SK-N-SH treated with all-trans-retinoic acid at 6 μM for 48 hours (cell line): ENCODE results near the gene NEU4.
A peak's percentile ranks its signal among the peaks of the same experiment; 100 is the strongest.

Experiments
- ATAC-seq: fragments of 200-7000 bp; cut with Tn5 transposase; 3 replicates; pipeline ENCODE4 v1.9.1; 2020; ENCODE audit warnings: mild to moderate bottlenecking, moderate library complexity
- ARNTL ChIP-seq: fragments of 450-650 bp; formaldehyde crosslinking; IDR thresholded peaks from 2 replicates; pipeline ENCODE4 v1.5.0; 2020; ENCODE audit warnings: low read depth, mild to moderate bottlenecking, moderate library complexity, borderline replicate concordance
- CSDC2 ChIP-seq: fragments of 250-450 bp; sonication (Bioruptor Pico); IDR thresholded peaks from 2 replicates; pipeline ENCODE4 v1.5.0; 2020; ENCODE audit warnings: mild to moderate bottlenecking, moderate library complexity
- GLIS3 ChIP-seq: fragments of 250-450 bp; sonication (Bioruptor Pico); IDR thresholded peaks from 2 replicates; pipeline ENCODE4 v1.5.0; 2020; ENCODE audit warnings: mild to moderate bottlenecking, moderate library complexity
- ISL1 ChIP-seq: fragments of 250-450 bp; sonication (Bioruptor Pico); IDR thresholded peaks from 2 replicates; pipeline ENCODE4 v2.1.2; 2022; ENCODE audit warnings: mild to moderate bottlenecking, moderate library complexity
- PPARA ChIP-seq: fragments of 250-450 bp; sonication (Bioruptor Pico); IDR thresholded peaks from 2 replicates; pipeline ENCODE4 v1.5.0; 2020; ENCODE audit warnings: mild to moderate bottlenecking, borderline replicate concordance
- SNAI2 ChIP-seq: fragments of 250-450 bp; sonication (Bioruptor Pico); IDR thresholded peaks from 2 replicates; pipeline ENCODE4 v1.5.0; 2020; ENCODE audit warnings: mild to moderate bottlenecking, moderate library complexity
- ZC3H10 ChIP-seq: fragments of 250-450 bp; sonication (Bioruptor Pico); IDR thresholded peaks from 2 replicates; pipeline ENCODE4 v1.5.1; 2021; ENCODE audit warnings: mild to moderate bottlenecking, moderate library complexity
- ZFP3 ChIP-seq: fragments of 250-450 bp; sonication (Bioruptor Pico); IDR thresholded peaks from 2 replicates; pipeline ENCODE4 v1.5.0; 2020; ENCODE audit warnings: mild to moderate bottlenecking, moderate library complexity
- ZNF8 ChIP-seq: fragments of 450-650 bp; formaldehyde crosslinking; IDR thresholded peaks from 2 replicates; pipeline ENCODE4 v1.5.0; 2020; ENCODE audit warnings: mild to moderate bottlenecking, moderate library complexity
- TF ChIP-seq, protein P1 (sequence below): fragments of 250-450 bp; sonication (Bioruptor Pico); IDR thresholded peaks from 2 replicates; pipeline ENCODE4 v1.5.0; 2020; ENCODE audit warnings: mild to moderate bottlenecking, moderate library complexity
- TF ChIP-seq, protein P2 (sequence below): fragments of 250-450 bp; sonication (Bioruptor Pico); IDR thresholded peaks from 2 replicates; pipeline ENCODE4 v1.5.1; 2021; ENCODE audit warnings: mild to moderate bottlenecking, moderate library complexity
- TF ChIP-seq, protein P3 (sequence below): fragments of 250-450 bp; sonication (Bioruptor Pico); IDR thresholded peaks from 2 replicates; pipeline ENCODE4 v1.5.1; 2020; ENCODE audit warnings: low read depth, mild to moderate bottlenecking, moderate library complexity
- TF ChIP-seq, protein P4 (sequence below): fragments of 250-450 bp; sonication (Bioruptor Pico); IDR thresholded peaks from 2 replicates; pipeline ENCODE4 v1.8.0; 2021; ENCODE audit warnings: low read depth, mild to moderate bottlenecking, moderate library complexity, borderline replicate concordance

NEU4 gene

DNA sequence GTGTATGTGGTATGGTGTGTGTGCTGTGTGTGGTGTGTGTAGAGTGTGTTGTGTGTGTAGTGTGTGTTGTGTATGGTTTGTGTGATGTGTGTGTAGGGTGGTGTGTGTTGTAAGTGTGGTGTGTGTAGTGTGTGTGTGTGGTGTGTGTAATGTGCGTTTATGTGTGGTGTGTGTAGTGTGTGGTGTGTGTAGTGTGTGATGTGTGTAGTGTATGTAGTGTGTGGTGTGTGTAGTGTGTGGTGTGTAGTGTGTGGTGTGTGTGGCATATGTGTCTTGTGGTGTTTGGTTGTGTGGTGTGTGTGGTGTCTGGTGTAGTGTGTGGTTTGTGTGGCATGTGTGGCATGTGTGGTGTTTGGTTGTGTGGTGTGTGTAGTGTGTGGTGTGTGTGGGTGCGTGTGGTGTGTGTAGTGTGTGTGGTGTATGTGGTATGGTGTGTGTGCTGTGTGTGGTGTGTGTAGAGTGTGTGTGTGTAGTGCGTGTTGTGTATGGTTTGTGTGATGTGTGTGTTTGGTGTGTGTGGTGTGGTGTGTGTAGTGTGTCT, 56.5 kb downstream of the NEU4 start:
- no peak for ATAC-seq
- TF ChIP-seq ZC3H10 (no peak), ZFP3 (CRISPR knock-in tag) (no peak), ZNF8 (CRISPR knock-in tag) (no peak), ARNTL (CRISPR knock-in tag) (no peak), ISL1 (CRISPR knock-in tag) (no peak), CSDC2 (CRISPR knock-in tag) (no peak), PPARA (CRISPR knock-in tag) (no peak), GLIS3 (no peak)
- TF ChIP-seq, protein P1, sequence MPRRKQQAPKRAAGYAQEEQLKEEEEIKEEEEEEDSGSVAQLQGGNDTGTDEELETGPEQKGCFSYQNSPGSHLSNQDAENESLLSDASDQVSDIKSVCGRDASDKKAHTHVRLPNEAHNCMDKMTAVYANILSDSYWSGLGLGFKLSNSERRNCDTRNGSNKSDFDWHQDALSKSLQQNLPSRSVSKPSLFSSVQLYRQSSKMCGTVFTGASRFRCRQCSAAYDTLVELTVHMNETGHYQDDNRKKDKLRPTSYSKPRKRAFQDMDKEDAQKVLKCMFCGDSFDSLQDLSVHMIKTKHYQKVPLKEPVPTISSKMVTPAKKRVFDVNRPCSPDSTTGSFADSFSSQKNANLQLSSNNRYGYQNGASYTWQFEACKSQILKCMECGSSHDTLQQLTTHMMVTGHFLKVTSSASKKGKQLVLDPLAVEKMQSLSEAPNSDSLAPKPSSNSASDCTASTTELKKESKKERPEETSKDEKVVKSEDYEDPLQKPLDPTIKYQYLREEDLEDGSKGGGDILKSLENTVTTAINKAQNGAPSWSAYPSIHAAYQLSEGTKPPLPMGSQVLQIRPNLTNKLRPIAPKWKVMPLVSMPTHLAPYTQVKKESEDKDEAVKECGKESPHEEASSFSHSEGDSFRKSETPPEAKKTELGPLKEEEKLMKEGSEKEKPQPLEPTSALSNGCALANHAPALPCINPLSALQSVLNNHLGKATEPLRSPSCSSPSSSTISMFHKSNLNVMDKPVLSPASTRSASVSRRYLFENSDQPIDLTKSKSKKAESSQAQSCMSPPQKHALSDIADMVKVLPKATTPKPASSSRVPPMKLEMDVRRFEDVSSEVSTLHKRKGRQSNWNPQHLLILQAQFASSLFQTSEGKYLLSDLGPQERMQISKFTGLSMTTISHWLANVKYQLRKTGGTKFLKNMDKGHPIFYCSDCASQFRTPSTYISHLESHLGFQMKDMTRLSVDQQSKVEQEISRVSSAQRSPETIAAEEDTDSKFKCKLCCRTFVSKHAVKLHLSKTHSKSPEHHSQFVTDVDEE (CRISPR knock-in tag): no peak
- TF ChIP-seq, protein P2, sequence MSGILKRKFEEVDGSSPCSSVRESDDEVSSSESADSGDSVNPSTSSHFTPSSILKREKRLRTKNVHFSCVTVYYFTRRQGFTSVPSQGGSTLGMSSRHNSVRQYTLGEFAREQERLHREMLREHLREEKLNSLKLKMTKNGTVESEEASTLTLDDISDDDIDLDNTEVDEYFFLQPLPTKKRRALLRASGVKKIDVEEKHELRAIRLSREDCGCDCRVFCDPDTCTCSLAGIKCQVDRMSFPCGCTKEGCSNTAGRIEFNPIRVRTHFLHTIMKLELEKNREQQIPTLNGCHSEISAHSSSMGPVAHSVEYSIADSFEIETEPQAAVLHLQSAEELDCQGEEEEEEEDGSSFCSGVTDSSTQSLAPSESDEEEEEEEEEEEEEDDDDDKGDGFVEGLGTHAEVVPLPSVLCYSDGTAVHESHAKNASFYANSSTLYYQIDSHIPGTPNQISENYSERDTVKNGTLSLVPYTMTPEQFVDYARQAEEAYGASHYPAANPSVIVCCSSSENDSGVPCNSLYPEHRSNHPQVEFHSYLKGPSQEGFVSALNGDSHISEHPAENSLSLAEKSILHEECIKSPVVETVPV (CRISPR knock-in tag): no peak
- TF ChIP-seq, protein P3, sequence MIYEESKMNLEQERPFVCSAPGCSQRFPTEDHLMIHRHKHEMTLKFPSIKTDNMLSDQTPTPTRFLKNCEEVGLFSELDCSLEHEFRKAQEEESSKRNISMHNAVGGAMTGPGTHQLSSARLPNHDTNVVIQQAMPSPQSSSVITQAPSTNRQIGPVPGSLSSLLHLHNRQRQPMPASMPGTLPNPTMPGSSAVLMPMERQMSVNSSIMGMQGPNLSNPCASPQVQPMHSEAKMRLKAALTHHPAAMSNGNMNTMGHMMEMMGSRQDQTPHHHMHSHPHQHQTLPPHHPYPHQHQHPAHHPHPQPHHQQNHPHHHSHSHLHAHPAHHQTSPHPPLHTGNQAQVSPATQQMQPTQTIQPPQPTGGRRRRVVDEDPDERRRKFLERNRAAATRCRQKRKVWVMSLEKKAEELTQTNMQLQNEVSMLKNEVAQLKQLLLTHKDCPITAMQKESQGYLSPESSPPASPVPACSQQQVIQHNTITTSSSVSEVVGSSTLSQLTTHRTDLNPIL: no peak

DNA sequence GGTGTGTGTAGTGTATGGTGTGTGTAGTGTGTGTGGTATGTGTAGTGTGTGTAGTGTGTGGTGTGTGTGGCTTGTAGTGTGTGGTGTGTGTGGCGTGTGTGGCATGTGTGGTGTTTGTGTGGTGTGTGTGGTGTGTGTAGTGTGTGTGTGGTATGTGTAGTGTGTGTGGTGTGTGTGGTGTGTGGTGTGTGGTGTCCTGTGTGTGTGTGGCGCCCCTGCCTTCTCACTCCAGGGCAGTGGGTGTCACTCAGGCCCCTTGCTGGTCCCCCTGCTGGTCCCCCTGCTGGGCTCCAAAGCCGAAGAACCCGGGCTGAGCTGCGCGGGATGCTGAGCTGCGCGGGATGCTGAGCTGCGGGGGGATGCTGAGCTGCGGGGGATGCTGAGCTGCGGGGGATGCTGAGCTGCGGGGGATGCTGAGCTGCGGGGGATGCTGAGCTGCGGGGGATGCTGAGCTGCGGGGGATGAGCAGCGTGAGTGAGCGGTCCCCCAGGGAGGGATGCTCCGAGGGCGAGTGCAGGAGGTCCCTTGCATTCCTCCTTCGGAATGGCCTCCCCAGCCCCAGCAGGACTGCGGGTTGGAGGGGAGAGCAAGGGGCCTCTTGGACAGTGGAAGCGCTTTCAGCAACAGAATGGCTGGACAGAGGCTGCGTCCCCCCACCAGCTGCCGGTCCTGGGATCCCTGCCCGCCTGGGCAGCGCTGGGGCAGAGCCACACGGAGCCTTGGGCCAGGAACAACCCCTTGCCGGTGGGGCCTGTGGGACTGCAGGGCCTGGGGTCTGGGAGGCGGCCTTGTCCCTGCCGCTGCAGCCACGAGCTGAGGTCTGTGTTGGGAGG, 57.2 kb downstream of the NEU4 start:
- no peak for TF ChIP-seq CSDC2 (CRISPR knock-in tag)
- no peak for TF ChIP-seq ZC3H10
- TF ChIP-seq, protein P1 (CRISPR knock-in tag): no peak
- no peak for TF ChIP-seq SNAI2
- TF ChIP-seq, protein P4, sequence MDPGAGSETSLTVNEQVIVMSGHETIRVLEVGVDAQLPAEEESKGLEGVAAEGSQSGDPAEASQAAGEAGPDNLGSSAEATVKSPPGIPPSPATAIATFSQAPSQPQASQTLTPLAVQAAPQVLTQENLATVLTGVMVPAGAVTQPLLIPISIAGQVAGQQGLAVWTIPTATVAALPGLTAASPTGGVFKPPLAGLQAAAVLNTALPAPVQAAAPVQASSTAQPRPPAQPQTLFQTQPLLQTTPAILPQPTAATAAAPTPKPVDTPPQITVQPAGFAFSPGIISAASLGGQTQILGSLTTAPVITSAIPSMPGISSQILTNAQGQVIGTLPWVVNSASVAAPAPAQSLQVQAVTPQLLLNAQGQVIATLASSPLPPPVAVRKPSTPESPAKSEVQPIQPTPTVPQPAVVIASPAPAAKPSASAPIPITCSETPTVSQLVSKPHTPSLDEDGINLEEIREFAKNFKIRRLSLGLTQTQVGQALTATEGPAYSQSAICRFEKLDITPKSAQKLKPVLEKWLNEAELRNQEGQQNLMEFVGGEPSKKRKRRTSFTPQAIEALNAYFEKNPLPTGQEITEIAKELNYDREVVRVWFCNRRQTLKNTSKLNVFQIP: no peak
- peak; percentile 27; the same call in 2 of the 3 replicates for ATAC-seq
